OCI-LY7 (cell line): ENCODE measurements around the gene PCDHGB2. TPM values are rescaled to one million over a fixed set of nuclear protein-coding genes. Genes with fewer than 3 reads are reported as not detected.

Experiments used
- BruUV-seq: library from RNA; stranded (reverse); fragments of 400-500 nt; replicated peaks from 2 replicates; lab custom pipeline; 2021; lab: Mats Ljungman, UMichigan
- CTCF ChIA-PET: fragments of 300-600 bp; sonication (Branson Sonifier 250); formaldehyde crosslinking; loops from one replicate; lab custom pipeline; 2022; ENCODE audit warnings: antibody characterized with exemption; ENCODE audit not compliant: unreplicated experiment; lab: Charles Lee
- POLR2A ChIA-PET: fragments of 300-600 bp; sonication (Branson Sonifier 250); formaldehyde crosslinking; loops from one replicate; lab custom pipeline; 2022; ENCODE audit warnings: antibody characterized with exemption; lab: Charles Lee
- DNase-seq: peaks from one replicate; pipeline ENCODE4 v3.0.0-alpha.2; 2015; ENCODE audit warnings: low spot score
- H2AFZ ChIP-seq: fragments of 200-600 bp; sonication (generic), shearing (Covaris generic); 2 replicates; pipeline ENCODE4 v1.6.1; 2014; ENCODE audit warnings: mild to moderate bottlenecking, antibody characterized with exemption, low read length, moderate library complexity
- H3K27ac ChIP-seq: fragments of 200-600 bp; sonication (generic); 2 replicates; pipeline ENCODE4 v1.5.1; 2014; ENCODE audit warnings: mixed run types, low read depth, mild to moderate bottlenecking, moderate library complexity, low read length, inconsistent platforms; ENCODE audit not compliant: poor library complexity, severe bottlenecking
- H3K36me3 ChIP-seq: fragments of 200-600 bp; sonication (generic); 2 replicates; pipeline ENCODE4 v1.6.1; 2014; ENCODE audit warnings: mild to moderate bottlenecking, antibody characterized with exemption, low read length, moderate library complexity, mixed read lengths; ENCODE audit not compliant: insufficient read depth
- H3K4me1 ChIP-seq: fragments of 200-600 bp; sonication (generic); 2 replicates; pipeline ENCODE4 v1.5.1; 2014; ENCODE audit warnings: mild to moderate bottlenecking, low read length; ENCODE audit not compliant: insufficient read depth, poor library complexity, severe bottlenecking
- H3K4me2 ChIP-seq: fragments of 200-600 bp; sonication (generic); 2 replicates; pipeline ENCODE4 v1.6.1; 2014; ENCODE audit warnings: mild to moderate bottlenecking, low read length
- H3K4me3 ChIP-seq: fragments of 200-600 bp; sonication (generic); 2 replicates; pipeline ENCODE4 v1.5.1; 2014; ENCODE audit warnings: mild to moderate bottlenecking, low read depth, low read length; ENCODE audit not compliant: poor library complexity, severe bottlenecking
- H3K79me2 ChIP-seq: fragments of 200-600 bp; sonication (generic); 2 replicates; pipeline ENCODE4 v1.6.1; 2016; ENCODE audit warnings: low read depth, mild to moderate bottlenecking, low read length, moderate library complexity, mixed read lengths; ENCODE audit not compliant: insufficient read depth
- H3K9me2 ChIP-seq: fragments of 200-600 bp; sonication (generic); 2 replicates; pipeline ENCODE4 v1.6.1; 2016; ENCODE audit warnings: mild to moderate bottlenecking, low read length, mixed read lengths; ENCODE audit not compliant: insufficient read depth
- H3K9me3 ChIP-seq: fragments of 200-600 bp; sonication (generic); 2 replicates; pipeline ENCODE4 v1.6.1; 2014; ENCODE audit warnings: mild to moderate bottlenecking, mixed run types, low read length, mixed read lengths
- H4K20me1 ChIP-seq: fragments of 200-600 bp; sonication (generic); 2 replicates; pipeline ENCODE4 v1.6.1; 2014; ENCODE audit warnings: mild to moderate bottlenecking, antibody characterized with exemption, low read length, moderate library complexity, mixed read lengths; ENCODE audit not compliant: insufficient read depth
- CTCF ChIP-seq: fragments of 200-600 bp; sonication (generic); conservative IDR thresholded peaks from 2 replicates; pipeline ENCODE4 v1.5.1; 2014; ENCODE audit warnings: mild to moderate bottlenecking, antibody characterized with exemption, low read length, moderate library complexity, mixed read lengths
- EZH2phosphoT487 ChIP-seq: fragments of 200-600 bp; sonication (generic); IDR thresholded peaks from 2 replicates; pipeline ENCODE4 v1.6.1; 2018; ENCODE audit warnings: low read depth, borderline replicate concordance, mild to moderate bottlenecking, mixed run types, antibody characterized with exemption, low read length, moderate library complexity, mixed read lengths
- intact Hi-C: fragments of 100-400 bp; cut with micrococcal nuclease; formaldehyde crosslinking; loops from one replicate; pipeline ENCODE4 v1.10.0; 2022; ENCODE audit not compliant: unreplicated experiment
- total RNA-seq, 2 experiments: library from RNA; depleted of rRNA in 1 of 2; stranded (reverse); fragments of >200 nt in 1 of 2; shearing (Covaris generic) in 1 of 2; gene quantifications; 2 replicates each; pipeline ENCODE4 v1.2.3, GENCODE V29; 2014 to 2022

The PCDHGB2 gene
- total RNA-seq, 2 experiments from 2014 or later = 9.2 to 9.3 TPM

- DNase-seq = no peak
- Histone ChIP-seq H3K9me2 (no peaks in the 10 kb centered on the region), H3K9me3 (no peaks in the 10 kb centered on the region; the same call in 1 of the 2 replicates), H3K79me2 (peaks cover 7% of the 10 kb centered on the region; the same call in 1 of the 2 replicates), H3K4me1 (peaks cover 19% of the 10 kb centered on the region), H3K4me3 (no peak overlapping the region), H3K27ac (no peak overlapping the region), H3K36me3 (no peaks in the 10 kb centered on the region; the same call in 1 of the 2 replicates), H4K20me1 (no peaks in the 10 kb centered on the region), H3K4me2 (no peak overlapping the region), H2AFZ (no peak overlapping the region)
- POLR2A ChIA-PET = interaction anchor here (0.5 kb wide), 1 partner anchor 185 kb away, joined by 3 read pairs; no protein-coding TSS in a partner anchor
- intact Hi-C loops = loop anchor here (5.0 to 10.0 kb wide), 2 partner anchors 56 to 161 kb away; partner anchors contain the start of genes PCDHB10, PCDHB11 and PCDHGA10
- TF ChIP-seq EZH2phosphoT487 (no peak), CTCF (no peak)
- BruUV-seq = no TSS peak
- CTCF ChIA-PET = interaction anchor here (1.1 to 1.4 kb wide), 2 partner anchors 37 to 208 kb away, joined by 3 read pairs; no protein-coding TSS in a partner anchor
Observed at GRCh38 chr5:141356133-141356532, 3.7 kb upstream of the PCDHGB2 start.

- intact Hi-C loops = loop anchor here (5.0 to 10.0 kb wide), 2 partner anchors 55 to 162 kb away; partner anchors contain the start of genes PCDHB10, PCDHB11 and PCDHGA10
- peaks cover 25% of the 10 kb centered on the region for H3K4me1 ChIP-seq
- TF ChIP-seq EZH2phosphoT487 = no peak
- no peaks in the 10 kb centered on the region for H4K20me1 ChIP-seq
- no TSS peak for BruUV-seq
- no peaks in the 10 kb centered on the region; the same call in 1 of the 2 replicates for H3K9me3 ChIP-seq
- no peak for DNase-seq
- no peaks in the 10 kb centered on the region for H3K9me2 ChIP-seq
- no peak overlapping the region for H3K4me2 ChIP-seq
- ChIA-PET CTCF (no interaction called here), POLR2A (no interaction called here)
- no peak overlapping the region for H2AFZ ChIP-seq
- no peaks in the 10 kb centered on the region; the same call in 1 of the 2 replicates for H3K36me3 ChIP-seq
- no peak overlapping the region for H3K27ac ChIP-seq
- H3K4me3 ChIP-seq = no peak overlapping the region
- H3K79me2 ChIP-seq = peaks cover 7% of the 10 kb centered on the region; the same call in 1 of the 2 replicates
Observed at GRCh38 chr5:141356950-141357349, 2.8 kb upstream of the PCDHGB2 start.

GRCh38 chr5:141360685-141361084 is 891 bp downstream of the PCDHGB2 start:
- Histone ChIP-seq H3K79me2 (peaks cover 24% of the 10 kb centered on the region; the same call in 1 of the 2 replicates), H3K4me3 (peak overlapping the region; percentile 65), H3K4me2 (peak overlapping the region; percentile 70), H3K36me3 (peaks cover 22% of the 10 kb centered on the region), H3K4me1 (peaks cover 41% of the 10 kb centered on the region), H4K20me1 (no peaks in the 10 kb centered on the region), H3K9me3 (no peaks in the 10 kb centered on the region; the same call in 1 of the 2 replicates), H3K27ac (no peak overlapping the region), H2AFZ (no peak overlapping the region; the same call in 1 of the 2 replicates), H3K9me2 (no peaks in the 10 kb centered on the region)
- ChIA-PET POLR2A (interaction anchor here (1.2 kb wide), 1 partner anchor 203 kb away, joined by 6 read pairs; no protein-coding TSS in a partner anchor), CTCF (interaction anchor here (1.2 kb wide), 1 partner anchor 9 kb away, joined by 4 read pairs; no protein-coding TSS in a partner anchor)
- intact Hi-C loops = loop anchor here (5.0 kb wide), 1 partner anchor 117 kb away; the partner anchor contains the start of gene PCDHGC3
- DNase-seq = no peak
- no TSS peak for BruUV-seq
- TF ChIP-seq CTCF = no peak
- TF ChIP-seq EZH2phosphoT487 = no peak
